IMR-90 (cell line): ENCODE data around the gene NUP98.

ENCODE experiments used
- BHLHE40 ChIP-seq: fragments of 150-350 bp; IDR thresholded peaks from 2 replicates; pipeline ENCODE4 v1.6.1; 2016; ENCODE audit warnings: mild to moderate bottlenecking, low read depth, low read length
- CEBPB ChIP-seq: IDR thresholded peaks from 2 replicates; pipeline ENCODE4 v1.6.1; 2012; ENCODE audit warnings: low read depth, low read length, improper control_type of control experiment
- CHD1 ChIP-seq: IDR thresholded peaks from 2 replicates; pipeline ENCODE4 v1.6.1; 2012; ENCODE audit warnings: low read depth, low read length, improper control_type of control experiment
- CTCF ChIP-seq: conservative IDR thresholded peaks from 2 replicates; pipeline ENCODE4 v1.5.1; 2012; ENCODE audit warnings: mild to moderate bottlenecking, low read depth, low read length, improper control_type of control experiment
- MAFK ChIP-seq: IDR thresholded peaks from 2 replicates; pipeline ENCODE4 v1.6.1; 2012; ENCODE audit warnings: low read depth, low read length, improper control_type of control experiment
- MXI1 ChIP-seq: IDR thresholded peaks from 2 replicates; pipeline ENCODE4 v1.6.1; 2012; ENCODE audit warnings: low read depth, mild to moderate bottlenecking, low read length, moderate library complexity, borderline replicate concordance
- POLR2A ChIP-seq: IDR thresholded peaks from 2 replicates; pipeline ENCODE4 v1.6.1; 2012; ENCODE audit warnings: mild to moderate bottlenecking, low read depth, low read length
- SMC3 ChIP-seq: fragments of 150-350 bp; IDR thresholded peaks from 2 replicates; pipeline ENCODE4 v1.6.1; 2016; ENCODE audit warnings: low read depth, mild to moderate bottlenecking, antibody characterized with exemption, low read length, moderate library complexity

GRCh38 chr11:3815845-3816244, 18.5 kb upstream of the NUP98 start:
- TF ChIP-seq CTCF: no peak
- TF ChIP-seq POLR2A: no peak
- TF ChIP-seq CEBPB: no peak
- TF ChIP-seq MAFK: no peak
- no peak for TF ChIP-seq MXI1
- no peak for TF ChIP-seq BHLHE40
- no peak for TF ChIP-seq SMC3
- TF ChIP-seq CHD1: no peak
